Kidney (tissue), 14 donors: ENCODE data around the gene IGF1R. TPM values are rescaled to one million over a fixed set of nuclear protein-coding genes. Genes with fewer than 3 reads are reported as not detected.

ENCODE experiments used
- DNase-seq, 5 donors: peaks; one replicate each; pipeline ENCODE4 v3.0.0-alpha.2; 2013 to 2020
- FAIRE-seq: peaks from 2 replicates; lab custom pipeline; 2012; peaks lifted over from hg19 to GRCh38; lab: Jason Lieb, UNC
- H3K27ac ChIP-seq, 2 donors: one replicate each; pipeline ENCODE4 v1.7.0; 2013; ENCODE audit warnings: low read depth in 2 of 2, low read length in 2 of 2, inconsistent platforms in 1 of 2
- H3K27me3 ChIP-seq: one replicate; pipeline ENCODE4 v1.7.1; 2013; ENCODE audit warnings: low read length, inconsistent platforms; ENCODE audit not compliant: control insufficient read depth, insufficient read depth
- H3K36me3 ChIP-seq, 3 donors: one replicate each; pipeline versions ENCODE4 v1.7.0 to v1.7.1; 2013; ENCODE audit warnings: low read length in 3 of 3, control low read depth in 1 of 3, inconsistent platforms in 1 of 3; ENCODE audit not compliant: insufficient read depth in 3 of 3, control insufficient read depth in 2 of 3
- H3K4me1 ChIP-seq, 3 donors: one replicate each; pipeline versions ENCODE4 v1.7.0 to v1.7.1; 2013; ENCODE audit warnings: low read length in 3 of 3, inconsistent platforms in 1 of 3, low read depth in 1 of 3; ENCODE audit not compliant: control insufficient read depth in 2 of 3, insufficient read depth in 2 of 3
- H3K4me3 ChIP-seq, 3 donors: one replicate each; pipeline versions ENCODE4 v1.7.0 to v1.8.1; 2013; ENCODE audit warnings: low read length in 3 of 3, control low read depth in 1 of 3, inconsistent platforms in 1 of 3
- H3K9ac ChIP-seq, 3 donors: one replicate each; pipeline versions ENCODE4 v1.7.0 to v1.7.1; 2013; ENCODE audit warnings: low read length in 3 of 3, control low read depth in 1 of 3, inconsistent platforms in 1 of 3
- H3K9me3 ChIP-seq, 3 donors: one replicate each; pipeline versions ENCODE4 v1.7.0 to v1.7.1; 2013; ENCODE audit warnings: low read length in 3 of 3, control low read depth in 1 of 3, inconsistent platforms in 1 of 3; ENCODE audit not compliant: control insufficient read depth in 2 of 3, insufficient read depth in 1 of 3
- intact Hi-C: fragments of 100-400 bp; cut with DNase I; formaldehyde crosslinking; loops from one replicate; pipeline ENCODE4 v1.11.1; 2022
- polyA plus RNA-seq: library from polyadenylated mRNA; stranded (reverse); fragments of 350-450 nt; fragmentation: Illumina TruSeq; extraction: RNeasy Lipid Tissue Mini Kit (QIAGEN cat#74804); gene quantifications from one replicate; pipeline ENCODE4 v1.2.3, GENCODE V29; 2014; ENCODE audit warnings: low read depth, low replicate concordance; ENCODE audit not compliant: insufficient read depth
- total RNA-seq: library from RNA; stranded (reverse); fragmentation: NEBNext Ultra II Directional; extraction: Animal tissue kit (Norgen Biotek cat#: 25700); gene quantifications from one replicate; pipeline ENCODE4 v1.2.1, GENCODE V29; 2021
- TF ChIP-seq, protein P1 (sequence below): IDR thresholded peaks from 3 replicates; pipeline ENCODE4 v1.5.1; 2012; ENCODE audit warnings: mild to moderate bottlenecking, moderate library complexity, borderline replicate concordance; ENCODE audit not compliant: insufficient read depth; ENCODE audit errors: extremely low read depth
- donor health status: control.
- donor health status: control.
- donor health status: control.
- donor health status: control.
- donor health status: control.
- donor health status: DM: yes; HTN: yes; CAD: no.
- donor health status: Normal renal cell carcinoma (clear cell type).

IGF1R gene
- total and polyA plus RNA-seq, 2 donors from 2014 or later, result 6.5 to 73.2 TPM

DNA sequence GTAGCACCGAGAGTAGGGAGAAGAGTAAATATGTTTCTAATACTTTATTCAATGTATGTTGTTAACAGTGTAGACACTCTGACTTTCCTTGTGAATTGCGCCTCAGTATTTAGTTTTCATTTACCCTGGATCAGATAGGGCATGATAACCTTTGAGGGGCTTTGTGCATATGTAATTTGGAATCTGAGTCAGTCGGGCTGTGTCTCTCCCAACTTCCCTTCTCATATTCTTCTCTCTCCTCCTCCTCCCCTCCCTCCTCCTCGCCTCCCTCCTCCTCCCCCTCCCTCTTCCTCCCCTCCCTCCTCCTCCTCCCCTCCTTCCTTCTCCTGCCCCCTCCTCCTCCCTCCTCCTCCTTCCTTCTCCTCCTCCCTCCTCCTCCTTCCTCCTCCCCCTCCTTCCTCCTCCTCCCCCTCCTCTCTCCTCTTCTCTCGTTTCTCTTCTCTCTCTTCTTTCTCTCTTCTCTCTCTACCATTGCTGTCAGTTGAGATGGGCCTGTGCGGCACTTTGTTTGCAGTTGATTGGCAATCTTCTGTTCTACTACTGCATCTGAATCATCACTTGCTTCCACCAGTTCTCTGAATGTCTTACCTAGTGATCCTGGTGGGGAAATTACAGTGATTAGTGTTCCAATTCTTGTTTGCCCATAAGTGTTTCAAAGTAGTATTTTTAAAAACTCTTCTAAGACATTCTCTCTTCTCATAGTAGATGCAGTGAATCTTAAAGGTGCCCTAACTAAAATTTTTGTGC lies 197.0 kb downstream of the IGF1R start:
- H3K36me3 ChIP-seq, result no peaks in the 10 kb centered on the region
- intact Hi-C loops, result no loop called here
- no peak for FAIRE-seq
- H3K4me3 ChIP-seq, result no peak overlapping the region
- no peaks in the 10 kb centered on the region for H3K27me3 ChIP-seq
- H3K27ac ChIP-seq, result no peak overlapping the region
- peaks cover 0 to 11% (median 6%) of the 10 kb centered on the region in 3 donors for H3K4me1 ChIP-seq
- DNase-seq, result peak in 2 of 5 donors; percentile 58 to 63
- H3K9me3 ChIP-seq, result no peaks in the 10 kb centered on the region
- no peak overlapping the region for H3K9ac ChIP-seq
- TF ChIP-seq, protein P1, sequence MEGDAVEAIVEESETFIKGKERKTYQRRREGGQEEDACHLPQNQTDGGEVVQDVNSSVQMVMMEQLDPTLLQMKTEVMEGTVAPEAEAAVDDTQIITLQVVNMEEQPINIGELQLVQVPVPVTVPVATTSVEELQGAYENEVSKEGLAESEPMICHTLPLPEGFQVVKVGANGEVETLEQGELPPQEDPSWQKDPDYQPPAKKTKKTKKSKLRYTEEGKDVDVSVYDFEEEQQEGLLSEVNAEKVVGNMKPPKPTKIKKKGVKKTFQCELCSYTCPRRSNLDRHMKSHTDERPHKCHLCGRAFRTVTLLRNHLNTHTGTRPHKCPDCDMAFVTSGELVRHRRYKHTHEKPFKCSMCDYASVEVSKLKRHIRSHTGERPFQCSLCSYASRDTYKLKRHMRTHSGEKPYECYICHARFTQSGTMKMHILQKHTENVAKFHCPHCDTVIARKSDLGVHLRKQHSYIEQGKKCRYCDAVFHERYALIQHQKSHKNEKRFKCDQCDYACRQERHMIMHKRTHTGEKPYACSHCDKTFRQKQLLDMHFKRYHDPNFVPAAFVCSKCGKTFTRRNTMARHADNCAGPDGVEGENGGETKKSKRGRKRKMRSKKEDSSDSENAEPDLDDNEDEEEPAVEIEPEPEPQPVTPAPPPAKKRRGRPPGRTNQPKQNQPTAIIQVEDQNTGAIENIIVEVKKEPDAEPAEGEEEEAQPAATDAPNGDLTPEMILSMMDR, result no peak

DNA sequence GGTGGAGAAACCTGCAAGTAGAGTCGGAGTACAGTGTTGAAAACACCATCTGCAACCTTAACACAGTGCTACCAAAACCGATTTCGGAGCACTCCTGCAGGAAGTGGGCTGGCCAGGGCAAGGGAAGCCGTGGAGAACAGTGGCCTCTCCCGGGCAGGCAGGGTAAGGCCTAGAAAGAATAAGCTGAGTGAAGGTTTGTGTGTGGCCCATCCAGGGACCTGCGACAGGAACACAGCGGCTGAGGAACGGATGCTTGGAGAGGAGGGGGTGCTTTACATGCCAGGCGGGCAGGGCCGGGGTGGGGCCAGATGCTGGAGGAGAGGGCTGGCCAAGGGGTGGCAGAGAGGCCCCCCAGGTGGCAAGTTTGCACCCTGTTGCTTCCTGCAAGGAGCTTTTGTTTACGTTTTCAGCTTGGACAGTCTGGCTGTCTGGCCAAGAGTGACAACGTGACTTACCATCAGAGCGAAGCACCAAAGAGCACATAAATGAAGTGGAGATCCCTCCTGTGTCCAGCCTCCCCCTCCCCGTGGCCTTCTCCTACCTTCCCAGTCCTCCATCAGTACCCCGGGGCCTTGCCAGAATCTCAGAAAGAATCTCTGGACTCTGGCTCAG lies 202.7 kb downstream of the IGF1R start:
- no peak for FAIRE-seq
- Histone ChIP-seq H3K27me3 (no peaks in the 10 kb centered on the region), H3K36me3 (no peaks in the 10 kb centered on the region), H3K9ac (peak overlapping the region in 1 of 3 donors; percentile 2), H3K4me1 (peaks cover 3 to 38% (median 31%) of the 10 kb centered on the region in 3 donors), H3K4me3 (no peak overlapping the region), H3K27ac (peak overlapping the region; percentile 30 to 68), H3K9me3 (no peaks in the 10 kb centered on the region)
- TF ChIP-seq, protein P1, result peak; percentile 80
- peak; percentile 82 to 92 (median 86) for DNase-seq
- intact Hi-C loops, result no loop called here

DNA sequence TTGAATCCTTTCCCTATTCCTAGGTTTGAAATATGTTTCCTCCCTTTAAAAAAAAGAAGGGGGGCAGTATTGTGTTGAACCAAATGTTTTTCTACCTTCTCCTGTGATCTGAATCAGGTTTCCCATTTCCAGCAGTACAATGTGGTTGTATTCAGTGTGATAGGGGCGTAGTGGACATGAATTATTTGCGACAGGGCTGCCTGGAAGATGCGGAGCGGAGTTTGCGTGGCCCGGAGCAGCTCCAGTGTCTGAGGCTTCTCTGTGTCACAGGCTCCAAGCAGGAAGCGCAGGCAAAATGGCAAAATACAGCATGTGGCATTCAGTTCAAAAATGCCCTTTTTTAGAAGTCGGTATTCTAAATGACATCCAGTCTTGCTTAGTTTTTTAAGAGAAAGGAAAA lies 204.8 kb downstream of the IGF1R start:
- peak overlapping the region; percentile 74 to 83 (median 82) for H3K4me3 ChIP-seq
- H3K4me1 ChIP-seq, result peaks cover 3 to 39% (median 31%) of the 10 kb centered on the region in 3 donors

More for the DNA sequence above, 204.8 kb downstream of the IGF1R start:
- Histone ChIP-seq H3K27ac (peak overlapping the region; percentile 61 to 68), H3K36me3 (no peaks in the 10 kb centered on the region), H3K9ac (peak overlapping the region in 2 of 3 donors; percentile 59 to 75), H3K9me3 (no peaks in the 10 kb centered on the region), H3K27me3 (no peaks in the 10 kb centered on the region)
- intact Hi-C loops, result no loop called here
- FAIRE-seq (no peak), DNase-seq (peak; percentile 90 to 97 (median 95))
- TF ChIP-seq, protein P1, result no peak
